GM23338 (cell line): Measurements from ENCODE around the gene C10orf53. TPM values are rescaled to one million over a fixed set of nuclear protein-coding genes. Genes with fewer than 3 reads are reported as not detected.

Experiments used
- ATAC-seq: fragments of 200-7000 bp; cut with Tn5 transposase; 3 replicates; pipeline ENCODE4 v1.9.1; 2020
- DNase-seq: peaks from one replicate; pipeline ENCODE4 v3.0.0-alpha.2; 2015; ENCODE audit warnings: low spot score
- H2AFZ ChIP-seq: fragments of 200-600 bp; sonication (generic); 2 replicates; pipeline ENCODE4 v1.8.0; 2016; ENCODE audit warnings: antibody characterized with exemption, mild to moderate bottlenecking, moderate library complexity
- H3F3A ChIP-seq: fragments of 200-600 bp; sonication (generic); replicated peaks from 2 replicates; pipeline ENCODE4 v1.8.0; 2017; ENCODE audit warnings: antibody characterized with exemption, mixed run types, low read depth
- H3K27ac ChIP-seq: fragments of 200-600 bp; sonication (generic); 2 replicates; pipeline ENCODE4 v1.6.1; 2016; ENCODE audit warnings: low read depth
- H3K27me3 ChIP-seq: fragments of 200-600 bp; sonication (generic); 2 replicates; pipeline ENCODE4 v1.8.0; 2016; ENCODE audit warnings: mild to moderate bottlenecking, mixed run types, moderate library complexity; ENCODE audit not compliant: insufficient read depth
- H3K36me3 ChIP-seq: fragments of 200-600 bp; sonication (generic); 2 replicates; pipeline ENCODE4 v1.8.0; 2016; ENCODE audit warnings: mild to moderate bottlenecking; ENCODE audit not compliant: insufficient read depth
- H3K4me1 ChIP-seq: fragments of 200-600 bp; sonication (generic); 2 replicates; pipeline ENCODE4 v1.8.0; 2016; ENCODE audit warnings: mild to moderate bottlenecking, moderate library complexity; ENCODE audit not compliant: insufficient read depth
- H3K4me2 ChIP-seq: fragments of 200-600 bp; sonication (generic); 2 replicates; pipeline ENCODE4 v1.7.1; 2017; ENCODE audit warnings: mixed run types
- H3K4me3 ChIP-seq: fragments of 200-600 bp; sonication (generic); 2 replicates; pipeline ENCODE4 v1.6.1; 2016; ENCODE audit warnings: mixed run types
- H3K79me2 ChIP-seq: fragments of 200-600 bp; sonication (generic); replicated peaks from 2 replicates; pipeline ENCODE4 v1.8.0; 2017; ENCODE audit warnings: mild to moderate bottlenecking; ENCODE audit not compliant: insufficient read depth
- H3K9me2 ChIP-seq: fragments of 200-600 bp; sonication (generic); 2 replicates; pipeline ENCODE4 v1.8.0; 2017; ENCODE audit not compliant: insufficient read depth
- H4K20me1 ChIP-seq: fragments of 200-600 bp; sonication (generic); replicated peaks from 2 replicates; pipeline ENCODE4 v1.8.0; 2017; ENCODE audit warnings: mild to moderate bottlenecking; ENCODE audit not compliant: insufficient read depth
- H3K27ac Mint-ChIP-seq: 2 replicates; pipeline ENCODE4 v1.8.0; 2020; ENCODE audit warnings: inconsistent platforms, mild to moderate bottlenecking, moderate library complexity, mixed read lengths
- H3K27me3 Mint-ChIP-seq: 3 replicates; pipeline ENCODE4 v1.8.0; 2022; ENCODE audit warnings: low read depth, mild to moderate bottlenecking, moderate library complexity, mixed read lengths, inconsistent platforms; ENCODE audit not compliant: insufficient read depth, poor library complexity
- H3K36me3 Mint-ChIP-seq: 3 replicates; pipeline ENCODE4 v1.8.0; 2021; ENCODE audit warnings: low read depth, mild to moderate bottlenecking, inconsistent platforms, moderate library complexity, mixed read lengths
- H3K4me1 Mint-ChIP-seq: 3 replicates; pipeline ENCODE4 v1.8.0; 2020; ENCODE audit warnings: mild to moderate bottlenecking, inconsistent platforms, mixed read lengths
- H3K4me3 Mint-ChIP-seq: 3 replicates; pipeline ENCODE4 v1.8.0; 2021; ENCODE audit warnings: moderate library complexity, mild to moderate bottlenecking, inconsistent platforms, mixed read lengths
- H3K9me3 Mint-ChIP-seq: 3 replicates; pipeline ENCODE4 v1.8.0; 2020; ENCODE audit warnings: moderate library complexity, mild to moderate bottlenecking, inconsistent platforms, mixed read lengths
- CTCF ChIP-seq, 2 experiments: fragments of 200-600 bp in 1 of 2; sonication (generic) in 1 of 2; conservative IDR thresholded peaks; 2 replicates each; pipeline versions ENCODE4 v1.5.1 to v1.6.1; 2016 to 2017; ENCODE audit warnings: antibody characterized with exemption in 2 of 2, low read depth in 2 of 2, mild to moderate bottlenecking in 2 of 2, moderate library complexity in 1 of 2
- ETS1 ChIP-seq: IDR thresholded peaks from 2 replicates; pipeline ENCODE4 v1.6.1; 2016; ENCODE audit warnings: antibody characterized with exemption
- EZH2 ChIP-seq: fragments of 200-600 bp; sonication (generic); IDR thresholded peaks from one replicate; pipeline ENCODE4 v1.8.0; 2017; ENCODE audit warnings: antibody characterized with exemption, mild to moderate bottlenecking, low read depth; ENCODE audit not compliant: unreplicated experiment
- ZNF114 ChIP-seq: fragments of 250-450 bp; sonication (Bioruptor Pico); IDR thresholded peaks from 2 replicates; pipeline ENCODE4 v1.5.0; 2020; ENCODE audit warnings: mild to moderate bottlenecking, moderate library complexity
- polyA plus RNA-seq: library from polyadenylated mRNA; unstranded; fragments of >200 nt; fragmentation: Nextera tagmentation; extraction: Ambion mirVana; gene quantifications from 2 replicates; pipeline ENCODE4 v1.2.1, GENCODE V29; 2016
- total RNA-seq: library from RNA; depleted of rRNA; stranded (reverse); fragments of >200 nt; shearing (Covaris generic); gene quantifications from 2 replicates; pipeline ENCODE4 v1.2.3, GENCODE V29; 2014
- TF ChIP-seq, protein P1 (sequence below): IDR thresholded peaks from one replicate; pipeline ENCODE4 v1.6.1; 2018; ENCODE audit warnings: antibody characterized with exemption; ENCODE audit not compliant: unreplicated experiment

C10orf53 gene
- total and polyA plus RNA-seq, 2 experiments from 2014 or later, result not detected

DNA sequence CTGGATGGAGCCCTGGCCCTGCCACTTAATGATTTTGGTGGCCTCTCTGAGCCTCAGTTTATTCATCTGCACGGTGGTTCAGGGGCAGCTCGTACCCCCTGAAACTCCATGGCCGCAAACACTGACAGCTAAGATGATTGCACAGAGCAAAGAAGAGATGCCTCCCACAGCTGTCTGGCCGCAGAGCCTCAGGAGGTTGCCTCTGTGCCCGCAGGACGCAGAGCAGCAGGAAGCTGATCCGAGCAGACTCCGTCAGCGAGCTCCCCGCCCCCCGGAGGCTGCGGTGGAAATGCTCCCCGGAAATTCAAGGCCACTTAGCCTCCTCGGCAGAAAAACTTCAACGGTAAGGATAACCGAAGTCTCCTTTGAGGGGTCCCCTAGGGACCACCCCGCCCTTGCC lies 30.2 kb upstream of the C10orf53 start:
- Histone ChIP-seq H3F3A (no peaks in the 10 kb centered on the region), H3K27ac (no peak overlapping the region), H3K27me3 (no peaks in the 10 kb centered on the region), H3K79me2 (no peaks in the 10 kb centered on the region), H3K4me2 (peak overlapping the region; percentile 45; the same call in 1 of the 2 replicates), H3K4me3 (no peak overlapping the region), H2AFZ (peak overlapping the region; percentile 85), H3K9me2 (no peaks in the 10 kb centered on the region), H3K36me3 (no peaks in the 10 kb centered on the region), H3K4me1 (peaks cover 5% of the 10 kb centered on the region; the same call in 1 of the 2 replicates), H4K20me1 (no peaks in the 10 kb centered on the region)
- TF ChIP-seq CTCF (conservative IDR thresholded peaks at IDR 0.05; ENCODE audit: low read depth in 2 of 2) (peak; percentile 7 to 32; a peak in 2 of 4 replicates), ETS1 (no peak)
- no peaks in the 10 kb centered on the region; the same call in 2 of the 3 replicates for H3K9me3 Mint-ChIP-seq
- peak; percentile 84 for ATAC-seq
- H3K27ac Mint-ChIP-seq, result no peak overlapping the region
- H3K4me1 Mint-ChIP-seq, result peaks cover 16% of the 10 kb centered on the region
- peak; percentile 75 for DNase-seq
- no peaks in the 10 kb centered on the region for H3K36me3 Mint-ChIP-seq
- no peak overlapping the region; the same call in 2 of the 3 replicates for H3K4me3 Mint-ChIP-seq
- peaks cover 12% of the 10 kb centered on the region for H3K27me3 Mint-ChIP-seq

DNA sequence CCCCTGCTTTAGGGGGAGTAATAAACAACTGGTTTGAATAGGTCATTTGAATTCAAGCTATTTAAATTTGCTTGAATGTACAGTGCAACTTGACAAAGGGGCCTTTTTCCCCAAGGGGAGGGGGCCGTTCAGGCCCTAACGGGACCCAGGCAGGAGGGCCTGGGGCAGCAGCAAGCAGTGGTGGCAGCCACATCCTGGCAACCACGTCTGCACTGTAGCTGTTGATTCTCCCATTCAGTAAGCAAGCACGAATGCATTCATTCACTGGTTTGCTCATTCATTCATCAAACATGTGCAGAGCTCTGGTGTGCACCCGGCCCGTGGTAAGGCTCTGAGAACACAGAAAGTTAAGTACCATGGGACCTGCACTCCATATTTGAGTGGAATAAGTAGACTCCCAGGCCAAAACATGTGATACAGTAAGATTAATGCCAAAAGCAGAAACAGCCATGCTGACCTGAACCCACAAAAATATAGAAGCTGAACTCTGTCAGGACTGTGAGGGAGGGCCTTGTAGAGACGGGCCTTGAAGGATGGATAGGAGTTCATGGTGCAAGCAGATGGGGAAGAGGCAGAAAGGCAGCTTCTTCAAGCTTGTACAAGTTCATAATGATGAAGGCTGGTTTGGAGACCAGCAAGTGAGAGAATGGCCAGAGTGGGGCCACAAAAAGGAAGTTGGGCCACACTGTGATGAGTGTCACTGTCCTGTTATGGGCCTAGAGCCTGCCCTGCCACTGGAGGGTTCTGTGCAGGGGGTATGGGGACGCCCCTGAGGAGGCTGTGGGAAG lies 29.3 kb upstream of the C10orf53 start:
- ATAC-seq (no peak), DNase-seq (no peak)
- Histone ChIP-seq H3K27me3 (no peaks in the 10 kb centered on the region), H4K20me1 (no peaks in the 10 kb centered on the region), H3K27ac (no peak overlapping the region), H3K9me2 (no peaks in the 10 kb centered on the region), H2AFZ (peak overlapping the region; percentile 23; the same call in 1 of the 2 replicates), H3K36me3 (no peaks in the 10 kb centered on the region), H3K4me1 (peaks cover 5% of the 10 kb centered on the region; the same call in 1 of the 2 replicates), H3K79me2 (no peaks in the 10 kb centered on the region), H3K4me3 (no peak overlapping the region), H3K4me2 (0 out of 2 replicates have a peak overlapping the region, but pooled peaks have one; percentile 45), H3F3A (no peaks in the 10 kb centered on the region)
- H3K36me3 Mint-ChIP-seq, result no peaks in the 10 kb centered on the region
- no peak for TF ChIP-seq EZH2
- no peak for TF ChIP-seq ZNF114 (CRISPR knock-in tag)
- TF ChIP-seq, protein P1, sequence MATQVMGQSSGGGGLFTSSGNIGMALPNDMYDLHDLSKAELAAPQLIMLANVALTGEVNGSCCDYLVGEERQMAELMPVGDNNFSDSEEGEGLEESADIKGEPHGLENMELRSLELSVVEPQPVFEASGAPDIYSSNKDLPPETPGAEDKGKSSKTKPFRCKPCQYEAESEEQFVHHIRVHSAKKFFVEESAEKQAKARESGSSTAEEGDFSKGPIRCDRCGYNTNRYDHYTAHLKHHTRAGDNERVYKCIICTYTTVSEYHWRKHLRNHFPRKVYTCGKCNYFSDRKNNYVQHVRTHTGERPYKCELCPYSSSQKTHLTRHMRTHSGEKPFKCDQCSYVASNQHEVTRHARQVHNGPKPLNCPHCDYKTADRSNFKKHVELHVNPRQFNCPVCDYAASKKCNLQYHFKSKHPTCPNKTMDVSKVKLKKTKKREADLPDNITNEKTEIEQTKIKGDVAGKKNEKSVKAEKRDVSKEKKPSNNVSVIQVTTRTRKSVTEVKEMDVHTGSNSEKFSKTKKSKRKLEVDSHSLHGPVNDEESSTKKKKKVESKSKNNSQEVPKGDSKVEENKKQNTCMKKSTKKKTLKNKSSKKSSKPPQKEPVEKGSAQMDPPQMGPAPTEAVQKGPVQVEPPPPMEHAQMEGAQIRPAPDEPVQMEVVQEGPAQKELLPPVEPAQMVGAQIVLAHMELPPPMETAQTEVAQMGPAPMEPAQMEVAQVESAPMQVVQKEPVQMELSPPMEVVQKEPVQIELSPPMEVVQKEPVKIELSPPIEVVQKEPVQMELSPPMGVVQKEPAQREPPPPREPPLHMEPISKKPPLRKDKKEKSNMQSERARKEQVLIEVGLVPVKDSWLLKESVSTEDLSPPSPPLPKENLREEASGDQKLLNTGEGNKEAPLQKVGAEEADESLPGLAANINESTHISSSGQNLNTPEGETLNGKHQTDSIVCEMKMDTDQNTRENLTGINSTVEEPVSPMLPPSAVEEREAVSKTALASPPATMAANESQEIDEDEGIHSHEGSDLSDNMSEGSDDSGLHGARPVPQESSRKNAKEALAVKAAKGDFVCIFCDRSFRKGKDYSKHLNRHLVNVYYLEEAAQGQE, result no peak
- H3K27ac Mint-ChIP-seq, result no peak overlapping the region
- H3K27me3 Mint-ChIP-seq, result peaks cover 12% of the 10 kb centered on the region
- peaks cover 16% of the 10 kb centered on the region for H3K4me1 Mint-ChIP-seq
- no peaks in the 10 kb centered on the region for H3K9me3 Mint-ChIP-seq
- H3K4me3 Mint-ChIP-seq, result no peak overlapping the region; the same call in 2 of the 3 replicates
